GM12873 (cell line): ENCODE data around the gene KRTAP5-2.

Experiments
- TF ChIP-seq, protein P1 (sequence below): IDR thresholded peaks from 2 replicates; pipeline ENCODE4 v1.5.1; 2012; ENCODE audit warnings: low read depth, mild to moderate bottlenecking, moderate library complexity, low read length, control low read depth; ENCODE audit not compliant: insufficient read depth; ENCODE audit errors: missing control alignments

Gene KRTAP5-2

DNA sequence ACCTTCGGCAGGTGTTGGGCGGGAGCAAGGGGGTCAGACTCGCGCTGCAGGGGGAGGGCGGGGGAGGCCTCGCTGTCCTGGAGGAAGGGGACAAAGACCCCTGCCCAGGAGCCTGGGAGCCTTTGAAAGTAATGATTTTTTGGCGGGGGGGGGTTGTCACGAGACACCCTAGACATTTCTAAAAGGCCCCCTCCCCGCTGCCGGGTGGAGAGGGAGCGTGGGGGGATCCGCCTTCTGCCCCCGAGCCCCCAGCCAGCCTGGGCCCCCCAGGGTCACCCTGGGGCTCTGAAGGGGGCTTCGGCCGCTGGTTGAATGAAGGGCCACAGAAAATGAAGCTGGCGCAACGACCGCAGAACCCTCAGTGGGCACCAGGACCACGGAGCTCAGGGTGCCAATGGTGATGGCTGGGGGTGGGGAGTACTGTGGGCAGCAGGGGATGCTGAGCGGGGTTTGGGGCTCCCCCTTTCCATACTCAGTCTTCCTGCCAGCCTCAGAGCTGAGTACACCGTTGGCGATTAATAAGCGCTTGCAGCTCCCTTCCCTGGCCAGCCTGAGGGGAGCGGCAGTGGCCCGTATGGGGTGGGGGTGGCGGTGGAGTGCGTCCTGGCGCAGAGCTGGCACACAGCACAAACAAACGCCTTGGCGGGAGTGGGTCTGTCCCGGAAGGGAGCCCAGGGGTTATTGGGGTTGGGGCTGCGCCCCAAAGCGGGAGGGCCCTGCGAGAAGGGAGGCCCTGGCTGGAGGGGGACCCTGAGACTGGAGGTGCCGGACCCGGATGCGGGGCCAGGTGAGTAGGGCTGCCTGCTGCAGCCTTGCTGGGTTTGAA lies 24.8 kb downstream of the KRTAP5-2 start:
- TF ChIP-seq, protein P1, sequence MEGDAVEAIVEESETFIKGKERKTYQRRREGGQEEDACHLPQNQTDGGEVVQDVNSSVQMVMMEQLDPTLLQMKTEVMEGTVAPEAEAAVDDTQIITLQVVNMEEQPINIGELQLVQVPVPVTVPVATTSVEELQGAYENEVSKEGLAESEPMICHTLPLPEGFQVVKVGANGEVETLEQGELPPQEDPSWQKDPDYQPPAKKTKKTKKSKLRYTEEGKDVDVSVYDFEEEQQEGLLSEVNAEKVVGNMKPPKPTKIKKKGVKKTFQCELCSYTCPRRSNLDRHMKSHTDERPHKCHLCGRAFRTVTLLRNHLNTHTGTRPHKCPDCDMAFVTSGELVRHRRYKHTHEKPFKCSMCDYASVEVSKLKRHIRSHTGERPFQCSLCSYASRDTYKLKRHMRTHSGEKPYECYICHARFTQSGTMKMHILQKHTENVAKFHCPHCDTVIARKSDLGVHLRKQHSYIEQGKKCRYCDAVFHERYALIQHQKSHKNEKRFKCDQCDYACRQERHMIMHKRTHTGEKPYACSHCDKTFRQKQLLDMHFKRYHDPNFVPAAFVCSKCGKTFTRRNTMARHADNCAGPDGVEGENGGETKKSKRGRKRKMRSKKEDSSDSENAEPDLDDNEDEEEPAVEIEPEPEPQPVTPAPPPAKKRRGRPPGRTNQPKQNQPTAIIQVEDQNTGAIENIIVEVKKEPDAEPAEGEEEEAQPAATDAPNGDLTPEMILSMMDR, result no peak

DNA sequence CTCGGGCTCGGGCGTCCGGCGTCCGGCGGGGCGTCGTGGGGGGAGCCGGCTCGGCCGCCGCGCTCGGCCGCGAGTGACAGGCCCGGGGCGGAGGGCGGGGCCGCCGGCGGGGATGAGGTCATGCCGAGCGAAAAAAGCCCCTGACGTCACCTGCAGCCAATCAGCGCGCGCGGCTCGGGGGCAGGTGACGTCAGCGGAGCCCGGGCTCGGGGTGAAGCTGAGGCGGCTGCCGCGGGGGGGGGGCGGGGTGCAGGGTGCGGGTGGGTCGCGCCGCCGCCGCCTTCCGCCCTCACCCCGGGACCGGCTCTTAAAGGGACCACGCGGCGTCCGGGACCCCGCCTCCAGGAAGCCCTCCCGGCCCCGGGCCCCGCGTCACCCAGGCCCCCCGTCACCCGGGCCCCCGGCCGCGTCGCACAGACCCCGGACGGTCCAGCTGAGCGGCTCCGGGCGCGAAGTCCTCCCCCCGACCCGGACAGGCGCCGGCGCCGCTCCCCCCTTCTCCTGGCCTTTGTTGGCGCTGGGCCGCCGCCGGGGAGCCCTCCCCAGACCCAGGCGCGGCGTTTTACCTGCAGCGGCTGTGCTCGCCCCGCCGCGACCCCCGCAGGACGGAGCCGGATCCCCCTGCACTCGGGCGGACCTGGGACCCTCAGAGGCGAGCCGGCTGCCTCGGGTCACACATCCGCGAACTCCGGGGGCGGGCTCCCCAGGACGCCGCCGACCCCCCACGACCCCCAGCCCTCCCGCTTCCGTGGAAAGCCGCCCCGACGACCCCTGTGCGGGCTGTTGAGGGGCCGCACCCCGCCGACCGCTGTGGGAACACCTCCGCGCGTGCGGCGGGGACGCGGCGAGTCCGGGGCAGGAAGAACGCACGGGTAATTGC lies 25.7 kb downstream of the KRTAP5-2 start, which contains the start of gene DUSP8:
TSS of gene DUSP8 (minus strand) at position 75 of the 880 bp plus-strand sequence. CDS start 6,445 bp downstream, outside the sequence.
- TF ChIP-seq, protein P1, result no peak

DNA sequence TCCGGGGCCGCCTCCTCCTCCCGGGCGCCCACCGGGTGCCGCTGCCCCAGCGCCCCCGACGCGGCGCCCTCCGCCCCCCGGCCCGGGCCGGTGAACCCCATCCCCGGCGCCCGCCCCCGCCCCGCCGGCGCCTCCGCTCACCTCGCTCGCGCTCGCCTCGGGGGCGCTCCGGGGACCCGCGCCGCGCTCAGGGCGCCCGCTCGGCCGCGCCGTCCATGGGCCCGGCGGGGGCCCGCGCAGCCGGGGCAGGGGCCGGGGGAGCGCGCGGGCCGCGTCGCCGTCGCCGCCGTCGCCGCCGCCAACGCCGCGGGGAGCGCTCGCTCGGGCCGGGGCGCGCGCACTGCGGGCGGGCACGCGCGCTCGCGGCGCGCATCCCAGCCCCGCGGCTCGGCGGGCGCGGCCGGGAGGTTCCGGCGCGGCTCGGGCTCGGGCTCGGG lies 26.3 kb downstream of the KRTAP5-2 start:
- TF ChIP-seq, protein P1, result no peak

GRCh38 chr11:1570896-1571759 lies 27.0 kb downstream of the KRTAP5-2 start:
- TF ChIP-seq, protein P1, result no peak

DNA sequence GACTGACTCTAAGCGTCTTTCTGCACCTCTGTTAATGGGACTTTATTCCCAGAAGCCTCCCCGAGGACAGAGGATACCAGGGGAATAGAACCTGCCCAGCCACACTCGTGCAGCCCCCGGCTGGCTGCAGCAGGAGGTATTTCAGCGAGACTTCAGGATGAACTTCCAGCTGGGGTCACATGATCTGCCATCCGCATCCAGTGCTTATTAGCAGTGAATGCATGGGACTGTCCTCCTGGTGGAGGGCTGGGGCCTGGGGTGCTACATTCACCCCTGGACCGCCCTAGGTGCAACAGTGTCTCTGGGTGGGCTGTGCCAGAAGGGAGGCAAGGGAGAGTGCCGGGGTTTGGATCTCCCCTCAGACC lies 27.6 kb downstream of the KRTAP5-2 start:
- TF ChIP-seq, protein P1, result no peak

- TF ChIP-seq, protein P1, result no peak
Observed at GRCh38 chr11:1570001-1570453, 28.1 kb downstream of the KRTAP5-2 start.
